Activated naive CD8-positive, alpha-beta T cell treated with anti-CD3 and anti-CD28 coated beads, Interleukin-2, amount 50 U/mL, for 24 hours (primary cell): Measurements from ENCODE around the gene USP46.

ENCODE experiments used
- ATAC-seq: fragments of 150-1000 bp; cut with Tn5 transposase; one replicate; pipeline ENCODE4 v1.10.0; 2021
- DNase-seq: peaks from one replicate; pipeline ENCODE4 v3.0.0; 2021
- H3K27ac Mint-ChIP-seq: one replicate; pipeline ENCODE4 v1.8.0; 2021; ENCODE audit warnings: mild to moderate bottlenecking, mixed read lengths
- H3K27me3 Mint-ChIP-seq: one replicate; pipeline ENCODE4 v1.8.0; 2021; ENCODE audit warnings: mixed read lengths
- H3K36me3 Mint-ChIP-seq: one replicate; pipeline ENCODE4 v1.8.0; 2021; ENCODE audit warnings: low read depth, mixed read lengths
- H3K4me1 Mint-ChIP-seq: one replicate; pipeline ENCODE4 v1.8.0; 2021; ENCODE audit warnings: mixed read lengths
- H3K4me3 Mint-ChIP-seq: one replicate; pipeline ENCODE4 v1.8.0; 2021; ENCODE audit warnings: mild to moderate bottlenecking, moderate library complexity, mixed read lengths
- H3K9me3 Mint-ChIP-seq: one replicate; pipeline ENCODE4 v1.8.0; 2021; ENCODE audit warnings: mixed read lengths

USP46 gene

DNA sequence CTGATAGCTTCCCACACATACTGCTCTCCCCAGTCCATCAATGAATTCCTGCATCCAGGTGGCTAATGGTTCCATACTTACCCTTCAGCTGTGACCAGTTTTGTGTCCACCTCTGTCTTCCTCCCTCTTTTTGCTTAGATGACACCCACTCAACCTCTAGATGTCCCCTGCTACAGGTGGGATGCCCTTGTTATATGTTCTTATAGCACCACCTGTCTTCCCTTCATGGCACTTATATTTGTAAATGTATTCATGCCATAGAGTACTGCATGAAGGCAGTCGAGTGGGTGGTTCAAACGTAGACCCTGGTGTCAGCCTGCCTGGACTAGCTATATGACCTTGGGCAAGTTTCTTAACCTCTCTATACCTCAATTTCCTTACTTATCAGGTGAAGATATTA is 6.5 kb upstream of the USP46 start:
- Mint-ChIP-seq H3K4me3 (no peak overlapping the region), H3K27ac (no peak overlapping the region), H3K4me1 (peaks cover 5% of the 10 kb centered on the region), H3K27me3 (peaks cover 26% of the 10 kb centered on the region), H3K9me3 (no peaks in the 10 kb centered on the region), H3K36me3 (peaks cover 7% of the 10 kb centered on the region)
- ATAC-seq (peak; percentile 72), DNase-seq (no peak)

DNA sequence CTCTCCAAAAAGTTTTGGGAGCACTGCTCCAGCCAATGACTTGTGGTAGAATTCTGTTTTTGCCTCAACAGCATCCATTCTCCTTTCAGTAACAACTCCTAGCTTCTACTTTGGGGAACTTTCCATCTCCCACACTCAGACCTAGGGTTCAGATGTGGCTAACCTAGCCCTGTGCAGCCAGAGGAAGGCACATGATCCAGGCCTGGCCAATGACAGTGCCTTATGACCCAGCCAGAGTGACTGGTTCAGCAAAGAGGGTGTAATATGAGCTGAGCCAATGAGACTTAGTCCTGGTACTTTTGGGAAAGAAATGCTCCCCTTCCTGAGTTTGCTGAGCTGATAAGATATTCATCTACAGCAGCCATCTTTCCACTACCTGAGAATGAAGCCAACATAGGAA is 5.4 kb upstream of the USP46 start:
- Mint-ChIP-seq H3K27ac (no peak overlapping the region), H3K9me3 (no peaks in the 10 kb centered on the region), H3K36me3 (peaks cover 7% of the 10 kb centered on the region), H3K4me1 (peaks cover 12% of the 10 kb centered on the region), H3K27me3 (peaks cover 28% of the 10 kb centered on the region), H3K4me3 (no peak overlapping the region)
- ATAC-seq (peak; percentile 53), DNase-seq (no peak)

DNA sequence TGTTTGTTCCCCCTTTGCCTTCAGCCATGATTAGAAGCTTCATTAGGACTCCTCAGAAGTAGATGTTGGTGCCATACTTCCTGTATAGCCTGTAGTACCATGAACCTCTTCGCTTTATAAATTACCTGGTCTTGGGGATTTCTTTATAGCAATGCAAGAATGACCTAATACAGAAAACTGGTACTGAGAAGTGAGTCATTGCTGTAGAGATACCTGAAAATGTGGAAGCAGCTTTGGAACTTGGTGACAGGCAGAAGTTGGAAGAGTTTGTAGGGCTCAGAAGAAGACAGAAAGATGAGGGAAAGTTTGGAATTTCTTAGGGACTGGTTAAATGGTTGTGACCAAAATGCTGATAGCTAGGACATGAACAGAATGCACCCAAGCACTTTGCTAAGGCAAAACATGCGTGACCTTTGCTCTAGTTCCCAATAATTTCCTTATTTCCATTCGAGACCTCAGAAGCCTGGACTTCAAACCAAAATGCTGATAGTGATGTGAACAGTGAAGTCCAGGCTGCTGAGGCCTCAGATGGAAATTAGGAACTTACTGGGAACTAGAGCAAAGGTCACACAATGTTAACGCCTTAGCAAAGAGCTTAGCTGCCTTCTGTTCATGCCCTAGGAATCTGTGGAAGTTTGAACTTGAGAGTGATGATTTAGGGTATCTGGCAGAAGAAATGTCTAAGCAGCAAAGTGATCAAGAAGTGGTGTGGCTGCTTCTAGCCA is 3.0 kb upstream of the USP46 start:
- peaks cover 7% of the 10 kb centered on the region for H3K36me3 Mint-ChIP-seq
- H3K27me3 Mint-ChIP-seq, result peaks cover 27% of the 10 kb centered on the region
- peaks cover 12% of the 10 kb centered on the region for H3K4me1 Mint-ChIP-seq
- H3K9me3 Mint-ChIP-seq, result no peaks in the 10 kb centered on the region
- H3K27ac Mint-ChIP-seq, result no peak overlapping the region
- no peak overlapping the region for H3K4me3 Mint-ChIP-seq
- DNase-seq (no peak), ATAC-seq (no peak)

DNA sequence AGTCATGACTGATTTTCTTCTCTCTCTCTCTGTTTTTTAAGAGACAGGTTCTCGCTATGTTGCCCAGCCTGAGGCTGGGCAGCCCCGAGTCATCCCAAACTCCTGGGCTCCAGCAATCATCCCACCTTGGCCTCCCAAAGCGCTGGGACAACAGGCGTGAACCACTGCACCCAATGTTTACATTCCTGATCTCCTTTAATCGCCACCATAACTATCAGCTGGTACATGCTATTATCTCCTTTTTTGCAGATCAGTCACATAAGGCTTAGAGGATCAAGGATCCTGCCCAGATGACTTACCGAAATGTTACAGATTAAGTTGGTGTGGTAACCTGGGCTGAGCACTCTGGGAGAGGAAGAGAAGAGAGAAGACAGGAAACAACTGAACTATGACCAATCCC is 1.5 kb upstream of the USP46 start:
- peaks cover 12% of the 10 kb centered on the region for H3K4me1 Mint-ChIP-seq

DNA sequence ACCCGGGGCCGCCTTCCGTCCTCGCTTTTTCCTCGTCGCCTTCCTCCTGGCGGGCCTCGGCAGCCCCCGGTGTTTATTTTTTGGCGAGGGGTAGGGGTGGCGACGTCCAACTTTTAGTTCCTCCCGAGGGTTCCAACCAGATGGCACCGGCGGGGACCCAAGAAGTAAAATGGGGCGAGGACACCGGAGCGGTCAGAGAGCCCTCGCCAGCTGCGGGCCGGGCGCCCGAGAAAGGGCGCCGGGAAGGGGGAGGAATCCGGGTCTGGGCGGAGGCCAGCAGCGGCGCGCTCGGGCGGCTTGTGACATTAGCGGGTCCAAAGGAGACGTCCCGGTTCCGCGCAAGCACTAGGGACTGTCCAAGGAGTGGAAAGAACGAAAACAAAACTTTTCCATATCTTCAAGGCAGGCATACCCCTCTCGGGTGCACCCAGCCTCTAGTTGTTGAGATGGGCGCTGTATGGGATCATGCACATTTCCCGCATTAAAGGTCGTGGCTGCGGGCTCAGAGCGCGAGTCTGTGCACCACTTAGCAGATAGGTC is 691 bp upstream of the USP46 start:
- H3K36me3 Mint-ChIP-seq, result peaks cover 7% of the 10 kb centered on the region
- H3K27me3 Mint-ChIP-seq, result peaks cover 14% of the 10 kb centered on the region
- DNase-seq (peak; percentile 25), ATAC-seq (no peak)
- H3K4me1 Mint-ChIP-seq, result peaks cover 12% of the 10 kb centered on the region
- no peaks in the 10 kb centered on the region for H3K9me3 Mint-ChIP-seq
- H3K27ac Mint-ChIP-seq, result peak overlapping the region; percentile 76
- H3K4me3 Mint-ChIP-seq, result peak overlapping the region; percentile 74

More for the DNA sequence above, 1.5 kb upstream of the USP46 start:
- DNase-seq (no peak), ATAC-seq (no peak)
- Mint-ChIP-seq H3K27me3 (peaks cover 19% of the 10 kb centered on the region), H3K9me3 (no peaks in the 10 kb centered on the region), H3K36me3 (peaks cover 7% of the 10 kb centered on the region), H3K27ac (no peak overlapping the region), H3K4me3 (peak overlapping the region; percentile 74)

DNA sequence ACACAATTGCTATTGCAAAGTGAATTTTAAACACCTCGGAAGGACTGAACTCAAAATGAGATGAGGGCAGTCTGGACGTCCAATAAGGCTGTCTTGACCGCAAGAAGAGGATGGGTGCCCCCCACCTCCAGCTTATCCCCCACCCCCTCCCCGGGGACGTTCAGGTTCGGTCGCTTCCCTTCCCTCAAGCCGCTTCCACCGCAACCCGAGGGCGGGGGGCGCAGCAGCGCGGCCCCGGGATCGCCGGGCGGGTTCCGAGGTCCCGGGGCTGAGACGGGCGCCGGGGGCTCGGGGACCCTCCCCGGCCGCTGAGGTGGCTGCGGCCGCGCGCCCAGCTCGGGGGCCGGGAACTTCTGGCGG is 480 bp downstream of the USP46 start:
- H3K27me3 Mint-ChIP-seq, result peaks cover 14% of the 10 kb centered on the region

DNA sequence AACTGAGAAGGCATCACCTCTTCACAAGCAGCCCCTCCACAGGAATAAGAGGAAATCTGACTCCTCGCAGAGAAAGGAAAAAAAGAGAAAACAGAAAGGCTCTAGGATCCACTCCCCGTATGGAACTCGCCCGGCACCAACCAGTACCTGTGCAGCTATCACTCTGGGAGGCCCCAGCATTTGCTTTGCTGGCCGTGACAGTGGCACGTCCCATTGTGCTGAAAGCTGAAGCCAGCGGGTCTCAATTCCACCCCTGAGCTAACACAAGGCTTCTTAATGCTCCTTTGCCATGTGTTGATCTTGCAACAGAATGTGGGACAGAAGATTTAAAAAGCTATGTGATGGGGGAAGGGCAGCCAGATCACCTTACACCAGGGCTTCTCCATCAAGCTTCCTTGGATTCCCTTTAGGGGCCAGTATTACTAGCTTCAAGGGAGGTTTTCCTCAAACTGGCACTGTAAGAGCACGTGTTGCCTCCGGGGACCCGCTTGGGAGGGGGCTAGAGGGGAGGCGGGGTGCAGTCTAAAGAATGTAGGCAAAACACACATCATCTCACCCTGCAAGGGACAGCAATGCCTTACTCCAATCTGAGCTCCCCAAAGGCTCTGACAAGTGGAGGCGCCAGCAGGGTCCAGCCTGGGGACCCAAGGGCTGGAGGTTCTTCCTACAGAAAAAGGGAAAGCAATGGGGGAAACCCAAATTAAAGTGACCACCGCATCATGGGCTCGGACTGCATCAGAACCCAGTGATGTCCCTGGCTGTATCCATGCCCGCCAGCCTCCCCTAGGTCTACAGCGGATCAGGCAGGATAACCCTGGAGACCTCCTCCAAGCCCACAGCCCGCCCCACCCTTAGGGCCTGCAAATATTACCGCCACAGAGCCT is 1.2 kb downstream of the USP46 start:
- Mint-ChIP-seq H3K36me3 (peaks cover 7% of the 10 kb centered on the region), H3K27me3 (peaks cover 14% of the 10 kb centered on the region), H3K9me3 (no peaks in the 10 kb centered on the region), H3K4me1 (peaks cover 12% of the 10 kb centered on the region), H3K4me3 (peak overlapping the region; percentile 57), H3K27ac (no peak overlapping the region)
- DNase-seq (no peak), ATAC-seq (no peak)

More for the DNA sequence above, 480 bp downstream of the USP46 start:
- H3K36me3 Mint-ChIP-seq, result peaks cover 7% of the 10 kb centered on the region
- no peaks in the 10 kb centered on the region for H3K9me3 Mint-ChIP-seq
- ATAC-seq (no peak), DNase-seq (peak; percentile 25)
- peak overlapping the region; percentile 74 for H3K4me3 Mint-ChIP-seq
- no peak overlapping the region for H3K27ac Mint-ChIP-seq
- H3K4me1 Mint-ChIP-seq, result peaks cover 12% of the 10 kb centered on the region

DNA sequence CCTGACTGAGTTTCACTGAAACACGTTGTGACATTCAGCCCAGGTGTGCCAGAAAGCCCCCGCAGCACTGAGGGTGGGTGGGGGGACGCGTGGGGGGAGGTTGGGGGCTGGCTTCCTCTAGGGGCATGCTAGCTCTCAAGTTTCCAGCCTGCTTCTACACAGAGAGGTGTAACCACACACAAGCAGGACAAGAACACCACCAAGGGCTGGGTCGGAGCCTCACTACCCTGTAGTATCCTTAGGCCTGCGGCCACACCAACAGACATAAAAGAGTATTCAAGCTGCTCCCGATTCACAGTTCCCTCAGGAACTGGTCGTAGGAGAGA is 1.8 kb downstream of the USP46 start:
- Mint-ChIP-seq H3K27me3 (peaks cover 14% of the 10 kb centered on the region), H3K27ac (no peak overlapping the region), H3K9me3 (no peaks in the 10 kb centered on the region), H3K4me3 (peak overlapping the region; percentile 57), H3K36me3 (peaks cover 5% of the 10 kb centered on the region), H3K4me1 (peaks cover 12% of the 10 kb centered on the region)
- no peak for ATAC-seq
- no peak for DNase-seq

DNA sequence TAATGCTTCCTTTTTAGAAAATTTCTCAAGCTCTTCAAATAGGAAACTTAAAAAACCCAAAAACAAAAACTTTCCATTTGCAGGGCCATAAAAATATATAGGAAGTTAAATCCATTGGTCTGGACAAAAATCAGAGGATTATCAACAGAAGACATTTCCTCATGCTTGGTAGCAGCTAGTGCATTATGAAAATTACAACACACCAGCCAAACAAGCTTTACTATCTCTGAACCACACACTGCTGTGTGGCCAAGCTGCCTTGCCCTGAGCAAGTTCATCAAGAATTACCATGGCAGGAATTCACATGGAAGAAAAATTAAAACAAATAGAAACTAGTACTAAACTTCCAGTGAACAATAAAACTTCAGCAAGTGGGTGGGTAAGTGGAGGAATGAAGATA is 3.6 kb downstream of the USP46 start:
- no peak for ATAC-seq
- DNase-seq, result no peak
- no peak overlapping the region for H3K4me3 Mint-ChIP-seq
- no peaks in the 10 kb centered on the region for H3K9me3 Mint-ChIP-seq
- H3K4me1 Mint-ChIP-seq, result peaks cover 10% of the 10 kb centered on the region
- H3K27ac Mint-ChIP-seq, result no peak overlapping the region
- H3K36me3 Mint-ChIP-seq, result no peaks in the 10 kb centered on the region
- peaks cover 10% of the 10 kb centered on the region for H3K27me3 Mint-ChIP-seq

DNA sequence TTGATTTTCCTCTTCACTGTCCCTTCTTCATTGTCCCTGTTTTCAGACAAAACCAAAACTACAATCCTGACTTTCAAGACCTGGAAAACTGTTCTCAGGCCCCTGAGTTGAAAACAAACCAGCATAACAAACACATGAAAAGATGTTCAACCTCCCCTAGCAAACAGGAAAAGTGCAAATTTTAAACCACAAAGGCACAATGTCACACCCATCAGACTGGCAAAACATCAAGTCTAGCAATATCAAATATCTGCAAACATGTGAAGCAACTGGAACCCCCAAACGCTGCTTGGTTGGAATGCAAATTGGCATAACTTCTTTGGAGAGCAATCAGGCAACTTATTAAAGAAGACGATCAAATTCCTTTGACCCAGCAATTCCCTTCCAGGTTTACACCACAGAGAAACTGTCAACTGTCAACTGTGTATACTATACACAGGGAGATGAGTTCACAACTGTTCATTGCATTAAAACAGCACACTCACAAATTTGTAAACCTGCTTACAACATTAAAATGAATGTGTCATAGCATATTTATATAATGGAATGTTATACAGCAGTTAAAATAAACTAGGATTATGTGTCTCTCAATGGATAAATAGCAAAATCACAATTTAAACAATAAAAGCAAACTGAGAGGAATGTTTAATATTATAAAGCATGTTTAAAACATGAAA is 7.0 kb downstream of the USP46 start:
- no peak overlapping the region for H3K4me3 Mint-ChIP-seq
- no peak for DNase-seq
- H3K9me3 Mint-ChIP-seq, result no peaks in the 10 kb centered on the region
- ATAC-seq, result no peak
- peaks cover 2% of the 10 kb centered on the region for H3K36me3 Mint-ChIP-seq
- no peak overlapping the region for H3K27ac Mint-ChIP-seq
- no peaks in the 10 kb centered on the region for H3K27me3 Mint-ChIP-seq
- H3K4me1 Mint-ChIP-seq, result peaks cover 7% of the 10 kb centered on the region

DNA sequence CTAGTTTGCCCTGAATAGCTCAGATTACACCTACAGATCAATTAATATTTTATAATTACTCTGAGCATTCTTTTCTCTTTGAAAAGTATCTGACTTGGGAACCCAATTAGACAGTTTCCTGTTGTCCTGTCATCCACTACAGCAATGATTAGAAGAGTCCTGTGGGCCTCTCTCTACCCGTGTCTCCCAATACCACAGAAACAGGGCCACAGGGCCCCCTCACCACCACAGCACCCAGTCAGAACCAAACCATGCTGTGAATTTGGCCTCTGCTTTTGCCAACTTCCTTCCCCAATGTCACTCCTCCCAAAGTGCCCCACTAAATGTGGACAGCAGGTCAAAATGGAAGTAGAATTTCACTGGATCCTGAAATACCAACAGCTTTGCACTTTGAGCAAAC is 10.3 kb downstream of the USP46 start:
- Mint-ChIP-seq H3K27ac (no peak overlapping the region), H3K36me3 (peaks cover 2% of the 10 kb centered on the region), H3K4me1 (peaks cover 12% of the 10 kb centered on the region), H3K9me3 (no peaks in the 10 kb centered on the region), H3K27me3 (no peaks in the 10 kb centered on the region), H3K4me3 (no peak overlapping the region)
- DNase-seq, result no peak
- no peak for ATAC-seq

DNA sequence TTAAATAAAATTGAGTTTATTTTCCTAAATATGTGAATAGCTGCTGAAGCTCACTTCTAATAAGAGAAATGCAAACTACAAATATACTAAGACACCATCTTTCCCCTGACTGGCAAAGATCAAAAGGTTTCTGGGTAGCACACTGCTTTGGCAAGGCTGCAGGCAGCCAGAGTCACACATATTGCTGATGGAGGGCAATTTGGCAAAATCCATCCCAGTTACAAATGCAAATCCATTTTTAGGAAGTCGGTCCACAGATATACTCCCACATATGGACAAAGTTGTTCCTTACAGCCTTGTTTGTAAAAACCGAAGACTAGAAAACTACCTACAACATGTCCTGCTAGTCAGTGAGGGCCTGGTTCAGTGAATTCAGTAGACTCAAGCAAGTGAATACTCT is 12.4 kb downstream of the USP46 start:
- H3K4me1 Mint-ChIP-seq, result peaks cover 19% of the 10 kb centered on the region
- H3K9me3 Mint-ChIP-seq, result no peaks in the 10 kb centered on the region
- no peak overlapping the region for H3K4me3 Mint-ChIP-seq
- H3K27me3 Mint-ChIP-seq, result no peaks in the 10 kb centered on the region
- DNase-seq (no peak), ATAC-seq (no peak)
- H3K36me3 Mint-ChIP-seq, result peaks cover 2% of the 10 kb centered on the region
- no peak overlapping the region for H3K27ac Mint-ChIP-seq

DNA sequence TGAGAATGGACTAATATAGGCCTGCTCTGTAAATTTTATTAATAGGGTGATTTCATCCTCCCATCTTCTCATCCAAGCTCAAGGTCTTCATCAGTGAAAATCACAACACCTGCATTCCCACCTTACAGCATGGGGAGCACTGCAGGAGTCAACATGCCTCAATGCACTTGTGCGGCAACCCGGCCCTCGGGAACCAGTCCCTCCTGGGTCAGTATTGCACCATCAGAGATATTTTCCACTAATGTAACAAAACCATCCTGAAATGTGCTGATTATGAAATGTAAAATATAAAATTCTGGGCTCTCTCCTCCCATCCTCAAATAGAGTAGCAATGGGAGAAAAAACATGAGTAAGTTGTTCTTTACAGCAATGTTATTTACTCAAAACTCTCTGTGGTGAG is 13.0 kb downstream of the USP46 start:
- Mint-ChIP-seq H3K4me3 (no peak overlapping the region), H3K36me3 (peaks cover 2% of the 10 kb centered on the region), H3K27ac (no peak overlapping the region), H3K27me3 (no peaks in the 10 kb centered on the region), H3K9me3 (no peaks in the 10 kb centered on the region), H3K4me1 (peaks cover 24% of the 10 kb centered on the region)
- no peak for DNase-seq
- ATAC-seq, result no peak

DNA sequence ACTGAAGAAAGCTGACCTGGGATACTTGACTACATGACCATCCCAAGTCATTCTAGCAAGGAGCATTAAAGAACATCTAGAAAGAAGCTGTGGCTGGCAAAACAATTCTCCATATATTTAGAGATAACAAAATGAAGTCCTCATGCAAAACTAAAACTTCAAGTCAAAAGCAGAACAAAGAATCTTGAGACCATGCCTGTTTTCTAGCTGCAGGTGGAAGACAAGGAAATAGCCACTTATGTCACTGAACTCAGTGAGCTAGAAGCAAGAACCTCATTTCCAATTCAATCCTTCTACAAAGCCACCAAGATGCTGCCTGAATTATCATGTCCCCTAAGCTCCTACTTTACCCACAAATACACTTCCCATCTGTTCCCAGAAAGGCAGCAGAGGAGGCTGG is 13.8 kb downstream of the USP46 start:
- Mint-ChIP-seq H3K36me3 (peaks cover 2% of the 10 kb centered on the region), H3K27ac (no peak overlapping the region), H3K27me3 (no peaks in the 10 kb centered on the region), H3K9me3 (no peaks in the 10 kb centered on the region), H3K4me3 (no peak overlapping the region), H3K4me1 (peaks cover 24% of the 10 kb centered on the region)
- ATAC-seq, result no peak
- no peak for DNase-seq
